GM12892 (cell line): Measurements from ENCODE around the gene CASR.

ENCODE experiments used
- POLR2A ChIP-seq: IDR thresholded peaks from 2 replicates; pipeline ENCODE4 v1.6.1; 2011; ENCODE audit warnings: low read depth, low read length, control low read depth
- POLR2AphosphoS5 ChIP-seq: IDR thresholded peaks from 2 replicates; pipeline ENCODE4 v1.6.1; 2011; ENCODE audit warnings: low read depth, low read length, control low read depth
- TAF1 ChIP-seq: IDR thresholded peaks from 2 replicates; pipeline ENCODE4 v1.6.1; 2011; ENCODE audit warnings: low read depth, mild to moderate bottlenecking, control low read depth, low read length, borderline replicate concordance

DNA sequence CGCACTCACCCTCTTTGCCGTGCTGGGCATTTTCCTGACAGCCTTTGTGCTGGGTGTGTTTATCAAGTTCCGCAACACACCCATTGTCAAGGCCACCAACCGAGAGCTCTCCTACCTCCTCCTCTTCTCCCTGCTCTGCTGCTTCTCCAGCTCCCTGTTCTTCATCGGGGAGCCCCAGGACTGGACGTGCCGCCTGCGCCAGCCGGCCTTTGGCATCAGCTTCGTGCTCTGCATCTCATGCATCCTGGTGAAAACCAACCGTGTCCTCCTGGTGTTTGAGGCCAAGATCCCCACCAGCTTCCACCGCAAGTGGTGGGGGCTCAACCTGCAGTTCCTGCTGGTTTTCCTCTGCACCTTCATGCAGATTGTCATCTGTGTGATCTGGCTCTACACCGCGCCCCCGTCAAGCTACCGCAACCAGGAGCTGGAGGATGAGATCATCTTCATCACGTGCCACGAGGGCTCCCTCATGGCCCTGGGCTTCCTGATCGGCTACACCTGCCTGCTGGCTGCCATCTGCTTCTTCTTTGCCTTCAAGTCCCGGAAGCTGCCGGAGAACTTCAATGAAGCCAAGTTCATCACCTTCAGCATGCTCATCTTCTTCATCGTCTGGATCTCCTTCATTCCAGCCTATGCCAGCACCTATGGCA, 100.5 kb downstream of the CASR start:
- TF ChIP-seq TAF1, result no peak
- no peak for TF ChIP-seq POLR2AphosphoS5
- TF ChIP-seq POLR2A, result no peak
